ENCODE measurements around the gene SEMA4F. TPM values are rescaled to one million over a fixed set of nuclear protein-coding genes. Genes with fewer than 3 reads are reported as not detected.

SEMA4F gene
- total RNA-seq, 6 donors from 2014 or later, result 6.3 to 15.3 (median 10.1) TPM

- DNase-seq, result no peak
- no peaks in the 10 kb centered on the region for H3K36me3 ChIP-seq
- H3K4me3 ChIP-seq, result no peak overlapping the region
- no peaks in the 10 kb centered on the region for H3K27me3 ChIP-seq
- no peak for ATAC-seq (ENCODE audit: low FRiP score in 2 of 2)
- H3K27ac ChIP-seq, result no peak overlapping the region
- TF ChIP-seq EP300 (IDR thresholded peaks at IDR 0.05), result no peak
- TF ChIP-seq POLR2A (IDR thresholded peaks at IDR 0.05), result no peak
- TF ChIP-seq POLR2AphosphoS5 (IDR thresholded peaks at IDR 0.05), result no peak
- no peak for TF ChIP-seq CTCF (IDR thresholded peaks at IDR 0.05)
- H3K9me3 ChIP-seq, result no peaks in the 10 kb centered on the region
- H3K4me1 ChIP-seq, result no peaks in the 10 kb centered on the region
- WGBS, 2 donors, result 70 to 74% methylated on average over 4 of the region's 4 CpGs
These were observed 48.1 kb downstream of the SEMA4F start for GRCh38 chr2:74702001-74702715.

GRCh38 chr2:74703373-74703772 lies 49.3 kb downstream of the SEMA4F start:
- TF ChIP-seq CTCF (IDR thresholded peaks at IDR 0.05) (no peak), EP300 (IDR thresholded peaks at IDR 0.05) (peak in 1 of 4 donors; percentile 79), POLR2AphosphoS5 (IDR thresholded peaks at IDR 0.05) (peak; percentile 34 to 46), POLR2A (IDR thresholded peaks at IDR 0.05) (no peak)
- Histone ChIP-seq H3K4me1 (peaks cover 0 to 5% (median 0%) of the 10 kb centered on the region in 4 donors), H3K9me3 (no peaks in the 10 kb centered on the region), H3K27ac (peak overlapping the region in 1 of 4 donors; percentile 32), H3K36me3 (no peaks in the 10 kb centered on the region), H3K27me3 (no peaks in the 10 kb centered on the region), H3K4me3 (no peak overlapping the region)
- ATAC-seq (ENCODE audit: low FRiP score in 2 of 2), result peak in 1 of 2 donors; percentile 63
- DNase-seq, result peak in 1 of 2 donors; percentile 56
- WGBS, 2 donors, result 36 to 40% methylated on average over 6 of the region's 6 CpGs

- Histone ChIP-seq H3K27ac (no peak overlapping the region), H3K9me3 (no peaks in the 10 kb centered on the region), H3K36me3 (no peaks in the 10 kb centered on the region), H3K27me3 (no peaks in the 10 kb centered on the region), H3K4me1 (peaks cover 0 to 5% (median under 1%) of the 10 kb centered on the region in 4 donors), H3K4me3 (no peak overlapping the region)
- WGBS, 2 donors, result 88 to 89% methylated on average over 2 of the region's 2 CpGs
- DNase-seq, result no peak
- TF ChIP-seq POLR2A (IDR thresholded peaks at IDR 0.05), result no peak
- no peak for TF ChIP-seq CTCF (IDR thresholded peaks at IDR 0.05)
- TF ChIP-seq EP300 (IDR thresholded peaks at IDR 0.05), result no peak
- ATAC-seq (ENCODE audit: low FRiP score in 2 of 2), result no peak
These were observed 50.2 kb downstream of the SEMA4F start for GRCh38 chr2:74704216-74704615.

GRCh38 chr2:74706741-74707140 lies 52.7 kb downstream of the SEMA4F start:
- TF ChIP-seq CTCF (IDR thresholded peaks at IDR 0.05), result no peak
- no peak for TF ChIP-seq EP300 (IDR thresholded peaks at IDR 0.05)
- TF ChIP-seq POLR2AphosphoS5 (IDR thresholded peaks at IDR 0.05), result no peak
- TF ChIP-seq POLR2A (IDR thresholded peaks at IDR 0.05), result no peak
- H3K9me3 ChIP-seq, result no peaks in the 10 kb centered on the region
- no peaks in the 10 kb centered on the region for H3K36me3 ChIP-seq
- peaks cover 0 to 5% (median 2%) of the 10 kb centered on the region in 4 donors for H3K4me1 ChIP-seq
- H3K27ac ChIP-seq, result no peak overlapping the region
- ATAC-seq (ENCODE audit: low FRiP score in 2 of 2) (no peak), DNase-seq (peak in 1 of 2 donors; percentile 38)
- H3K4me3 ChIP-seq, result no peak overlapping the region
- H3K27me3 ChIP-seq, result no peaks in the 10 kb centered on the region

- H3K27ac ChIP-seq, result peak overlapping the region in 2 of 4 donors; percentile 10 to 23
- DNase-seq (peak in 1 of 2 donors; percentile 76), ATAC-seq (ENCODE audit: low FRiP score in 2 of 2) (peak; percentile 31 to 74)
- H3K4me3 ChIP-seq, result no peak overlapping the region
- H3K9me3 ChIP-seq, result no peaks in the 10 kb centered on the region
- WGBS, 2 donors, result 66 to 75% methylated on average over 3 of the region's 3 CpGs
- no peaks in the 10 kb centered on the region for H3K27me3 ChIP-seq
- peak in 2 of 4 donors; percentile 41 to 87 for TF ChIP-seq EP300 (IDR thresholded peaks at IDR 0.05)
- no peak for TF ChIP-seq POLR2A (IDR thresholded peaks at IDR 0.05)
- H3K4me1 ChIP-seq, result peaks cover 0 to 5% (median 2%) of the 10 kb centered on the region in 4 donors
- no peaks in the 10 kb centered on the region for H3K36me3 ChIP-seq
These were observed 53.8 kb downstream of the SEMA4F start for GRCh38 chr2:74707837-74708236.
